Neural progenitor cell (in vitro differentiated cells): Measurements from ENCODE around the gene AGAP6. TPM values are rescaled to one million over a fixed set of nuclear protein-coding genes. Genes with fewer than 3 reads are reported as not detected.
"Not testable (repeated sequence)": the region's sequence is repeated elsewhere in the genome, so short reads cannot be mapped to it uniquely, and the experiment has no call there.

Experiments used
- DNase-seq: peaks from one replicate; pipeline ENCODE4 v3.0.0-alpha.2; 2016; ENCODE audit warnings: low spot score
- H2AFZ ChIP-seq: fragments of 200-600 bp; sonication (generic); replicated peaks from 2 replicates; pipeline ENCODE4 v1.6.1; 2016; ENCODE audit warnings: antibody characterized with exemption
- H3F3A ChIP-seq: fragments of 200-600 bp; sonication (generic); 2 replicates; pipeline ENCODE4 v1.6.1; 2016; ENCODE audit warnings: antibody characterized with exemption, low read depth
- H3K27ac ChIP-seq: fragments of 200-600 bp; sonication (generic); 2 replicates; pipeline ENCODE4 v1.5.1; 2016; ENCODE audit warnings: mild to moderate bottlenecking
- H3K27me3 ChIP-seq: fragments of 200-600 bp; sonication (generic); 2 replicates; pipeline ENCODE4 v1.6.1; 2016; ENCODE audit warnings: mild to moderate bottlenecking, moderate library complexity
- H3K36me3 ChIP-seq: fragments of 200-600 bp; sonication (generic); 2 replicates; pipeline ENCODE4 v1.5.1; 2016
- H3K4me1 ChIP-seq: fragments of 200-600 bp; sonication (generic); 2 replicates; pipeline ENCODE4 v1.6.1; 2016; ENCODE audit warnings: mixed run types
- H3K4me2 ChIP-seq: fragments of 200-600 bp; sonication (generic); 2 replicates; pipeline ENCODE4 v1.6.1; 2016
- H3K4me3 ChIP-seq: fragments of 200-600 bp; sonication (generic); 2 replicates; pipeline ENCODE4 v1.5.1; 2016
- H3K79me2 ChIP-seq: fragments of 200-600 bp; sonication (generic); 2 replicates; pipeline ENCODE4 v1.6.1; 2016; ENCODE audit warnings: low read depth
- H3K9ac ChIP-seq: fragments of 200-600 bp; sonication (generic); 2 replicates; pipeline ENCODE4 v1.6.1; 2016
- H3K9me3 ChIP-seq: fragments of 200-600 bp; sonication (generic); 2 replicates; pipeline ENCODE4 v1.5.1; 2016; ENCODE audit warnings: low read depth
- H4K20me1 ChIP-seq: fragments of 200-600 bp; sonication (generic); 2 replicates; pipeline ENCODE4 v1.6.1; 2016; ENCODE audit warnings: low read depth
- H3K27ac Mint-ChIP-seq: 3 replicates; pipeline ENCODE4 v1.8.0; 2021; ENCODE audit warnings: mixed read lengths
- H3K27me3 Mint-ChIP-seq: 2 replicates; pipeline ENCODE4 v1.8.0; 2022; ENCODE audit warnings: low read depth, mild to moderate bottlenecking, inconsistent platforms, moderate library complexity, mixed read lengths; ENCODE audit not compliant: insufficient read depth
- H3K36me3 Mint-ChIP-seq: 3 replicates; pipeline ENCODE4 v1.8.0; 2021; ENCODE audit warnings: mixed read lengths
- H3K4me1 Mint-ChIP-seq: 3 replicates; pipeline ENCODE4 v1.8.0; 2021; ENCODE audit warnings: mixed read lengths
- H3K4me3 Mint-ChIP-seq: 3 replicates; pipeline ENCODE4 v1.8.0; 2021; ENCODE audit warnings: mild to moderate bottlenecking, moderate library complexity, mixed read lengths
- H3K9me3 Mint-ChIP-seq: 3 replicates; pipeline ENCODE4 v1.8.0; 2020; ENCODE audit warnings: mixed read lengths
- total RNA-seq: library from RNA; depleted of rRNA; stranded (reverse); fragments of >200 nt; gene quantifications from 2 replicates; pipeline ENCODE4 v1.2.3, GENCODE V29; 2015; ENCODE audit warnings: low replicate concordance

Gene AGAP6
- total RNA-seq, 1 donor from 2014 or later: 12.3 TPM

DNA sequence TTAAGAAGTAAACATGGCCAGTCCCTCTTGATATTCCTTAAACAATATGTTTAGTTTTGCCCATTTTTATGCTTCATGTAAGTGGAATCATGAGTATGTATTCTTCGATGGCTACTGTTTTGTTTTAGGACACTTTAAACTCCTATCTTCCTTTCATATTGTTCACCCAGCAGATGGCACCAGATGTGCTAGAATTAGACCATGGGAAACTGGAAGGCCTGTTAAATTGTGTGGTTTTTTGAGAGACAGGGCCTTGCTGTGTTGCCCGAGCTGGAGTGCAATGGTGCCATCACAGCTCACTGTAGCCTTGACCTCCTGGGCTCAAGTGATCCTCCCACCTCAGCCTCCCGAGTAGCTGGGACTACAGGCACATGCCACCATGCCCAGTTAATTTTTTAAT, 35.1 kb upstream of the AGAP6 start:
- not testable (repeated sequence) for H3K36me3 ChIP-seq, H3K4me2 ChIP-seq, H4K20me1 ChIP-seq, H3K36me3 Mint-ChIP-seq, H3K4me1 Mint-ChIP-seq, DNase-seq, H3K27ac Mint-ChIP-seq, H3K27ac ChIP-seq, H3K4me1 ChIP-seq, H3K9me3 ChIP-seq, H3K4me3 ChIP-seq, H3K9me3 Mint-ChIP-seq, H3K27me3 ChIP-seq, H3K9ac ChIP-seq, H3F3A ChIP-seq, H3K27me3 Mint-ChIP-seq, H3K4me3 Mint-ChIP-seq, H2AFZ ChIP-seq
- H3K79me2 ChIP-seq: peaks cover 12% of the 10 kb centered on the region

DNA sequence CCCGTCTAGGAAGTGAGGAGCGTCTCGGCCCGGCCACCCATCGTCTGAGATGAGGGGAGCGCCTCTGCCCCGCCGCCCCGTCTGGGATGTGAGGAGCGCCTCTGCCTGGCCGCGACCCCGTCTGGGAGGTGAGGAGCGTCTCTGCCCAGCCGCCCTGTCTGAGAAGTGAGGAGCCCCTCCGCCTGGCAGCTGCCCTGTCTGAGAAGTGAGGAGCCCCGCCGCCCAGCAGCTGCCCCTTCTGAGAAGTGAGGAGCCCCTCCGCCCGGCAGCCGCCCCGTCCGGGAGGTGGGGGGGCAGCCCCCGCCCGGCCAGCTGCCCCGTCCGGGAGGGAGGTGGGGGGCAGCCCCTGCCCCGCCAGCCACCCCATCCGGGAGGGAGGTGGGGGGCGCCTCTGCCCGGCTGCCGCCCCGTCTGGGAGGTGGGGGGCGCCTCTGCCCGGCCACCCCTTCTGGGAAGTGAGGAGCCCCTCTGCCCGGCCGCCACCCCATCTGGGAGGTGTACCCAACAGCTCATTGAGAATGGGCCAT, 17.8 kb upstream of the AGAP6 start:
- not testable (repeated sequence) for H3K9me3 ChIP-seq, H3K9ac ChIP-seq, H3K4me3 ChIP-seq, H2AFZ ChIP-seq, H3K79me2 ChIP-seq, H3K27ac ChIP-seq, DNase-seq, H3K36me3 Mint-ChIP-seq, H3K4me3 Mint-ChIP-seq, H3K4me2 ChIP-seq, H3K27ac Mint-ChIP-seq, H4K20me1 ChIP-seq, H3K4me1 Mint-ChIP-seq, H3K27me3 Mint-ChIP-seq, H3K9me3 Mint-ChIP-seq, H3F3A ChIP-seq, H3K27me3 ChIP-seq, H3K36me3 ChIP-seq, H3K4me1 ChIP-seq

DNA sequence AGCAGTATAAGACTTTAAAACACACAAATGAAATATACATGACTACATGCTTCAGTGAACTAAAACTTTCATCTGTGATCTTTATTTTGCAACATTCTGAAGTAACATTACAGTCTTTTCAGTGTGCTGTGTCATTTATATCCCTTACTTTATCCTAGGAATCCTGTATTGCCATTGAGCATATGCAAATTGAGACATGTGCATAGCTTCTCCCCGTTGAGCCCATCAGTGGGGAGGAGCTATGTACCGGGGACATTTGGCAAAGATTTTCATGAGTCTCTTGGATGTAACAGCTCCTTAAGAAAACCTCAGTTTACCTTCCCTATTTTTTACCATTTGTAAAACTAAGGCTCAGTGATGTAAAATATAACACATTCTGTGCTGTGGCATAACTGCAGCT, 16.7 kb upstream of the AGAP6 start:
- not testable (repeated sequence) for H3K9ac ChIP-seq, H3K36me3 ChIP-seq, H3K27me3 ChIP-seq, H3K4me3 Mint-ChIP-seq, H3K9me3 ChIP-seq, H3K27me3 Mint-ChIP-seq, H3K27ac ChIP-seq, H3K79me2 ChIP-seq, H2AFZ ChIP-seq, H3K4me2 ChIP-seq, H3K4me1 Mint-ChIP-seq, DNase-seq, H3K27ac Mint-ChIP-seq, H3K4me3 ChIP-seq, H3K36me3 Mint-ChIP-seq, H3K9me3 Mint-ChIP-seq, H3K4me1 ChIP-seq, H4K20me1 ChIP-seq, H3F3A ChIP-seq

DNA sequence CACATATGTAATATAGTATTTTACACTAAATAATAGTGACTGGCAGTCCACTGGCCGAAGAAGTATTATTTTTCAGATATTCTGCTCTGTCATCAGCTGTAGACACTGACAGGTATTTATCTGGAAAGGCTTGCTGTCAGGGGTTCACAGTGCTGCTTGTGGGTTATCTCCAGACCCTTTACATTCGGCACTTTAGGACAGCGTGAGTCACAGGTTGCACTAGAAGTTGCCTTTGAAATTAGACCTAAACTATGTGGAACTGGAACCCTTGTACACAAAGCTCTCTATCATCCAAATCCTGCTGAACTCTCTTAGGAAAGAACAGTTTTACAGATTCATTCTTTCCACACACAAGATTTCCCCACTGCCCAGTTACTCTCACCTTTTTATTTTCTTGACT, 16.1 kb upstream of the AGAP6 start:
- H3K79me2 ChIP-seq, H3K9ac ChIP-seq, H3K27me3 Mint-ChIP-seq, H3K9me3 ChIP-seq, H3K36me3 ChIP-seq, DNase-seq, H3K36me3 Mint-ChIP-seq, H3K4me1 Mint-ChIP-seq, H2AFZ ChIP-seq, H3K27me3 ChIP-seq, H3K27ac Mint-ChIP-seq, H3K4me3 ChIP-seq, H3K4me3 Mint-ChIP-seq, H3K9me3 Mint-ChIP-seq, H3F3A ChIP-seq, H3K27ac ChIP-seq, H4K20me1 ChIP-seq, H3K4me2 ChIP-seq, H3K4me1 ChIP-seq: not testable (repeated sequence)

DNA sequence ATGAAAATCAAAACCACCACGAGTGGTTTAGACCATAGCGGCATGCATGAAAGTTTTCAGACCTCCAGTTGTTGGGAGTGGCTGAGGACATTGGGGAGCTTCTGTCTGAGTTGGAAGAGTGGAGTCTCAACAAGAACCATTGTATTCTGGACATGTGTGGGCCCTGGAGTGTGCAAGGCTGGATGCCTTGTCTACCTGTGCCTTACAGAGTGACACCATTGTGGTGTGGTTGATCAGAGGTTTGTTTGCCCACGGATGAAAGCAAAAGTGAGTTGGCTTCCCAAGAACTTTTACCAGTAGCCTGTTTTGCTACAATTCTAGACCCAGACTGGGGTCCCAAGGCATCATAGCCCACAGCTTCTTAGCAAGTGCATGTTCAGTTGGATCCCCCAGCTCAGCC, 10.4 kb upstream of the AGAP6 start:
- H3K27ac Mint-ChIP-seq, H3K36me3 ChIP-seq, H3K4me3 Mint-ChIP-seq, H3K27me3 ChIP-seq, H3F3A ChIP-seq, H3K9me3 Mint-ChIP-seq, H3K4me2 ChIP-seq, H3K9me3 ChIP-seq, H3K9ac ChIP-seq, H3K27ac ChIP-seq, DNase-seq, H3K4me1 Mint-ChIP-seq, H3K27me3 Mint-ChIP-seq, H4K20me1 ChIP-seq, H2AFZ ChIP-seq, H3K4me3 ChIP-seq, H3K4me1 ChIP-seq, H3K79me2 ChIP-seq, H3K36me3 Mint-ChIP-seq: not testable (repeated sequence)

DNA sequence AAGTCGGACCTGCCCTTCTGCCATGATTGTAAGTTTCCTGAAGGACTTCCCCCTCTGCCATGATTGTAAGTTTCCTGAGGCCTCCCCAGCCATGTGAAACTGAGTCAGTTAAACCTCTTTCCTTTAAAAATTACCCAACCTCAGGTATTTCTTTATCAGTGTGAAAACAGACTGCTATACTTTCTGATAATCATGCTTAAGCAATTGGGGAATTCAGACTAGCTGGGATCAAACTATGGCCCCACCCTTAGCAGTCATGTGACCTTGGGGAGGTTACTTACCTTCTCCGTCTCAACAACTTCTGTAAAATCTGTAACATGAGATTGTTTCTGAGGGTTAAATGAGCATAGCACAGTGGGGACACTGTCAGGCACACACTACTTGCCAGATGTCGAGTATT, 999 bp upstream of the AGAP6 start:
- H3K27ac Mint-ChIP-seq, H3K4me3 ChIP-seq, H3K9me3 ChIP-seq, H4K20me1 ChIP-seq, H3K79me2 ChIP-seq, H3K27me3 Mint-ChIP-seq, H3K36me3 Mint-ChIP-seq, H3K4me3 Mint-ChIP-seq, H3K9me3 Mint-ChIP-seq, H3K4me2 ChIP-seq, H3F3A ChIP-seq, H3K27me3 ChIP-seq, H3K36me3 ChIP-seq, H2AFZ ChIP-seq, DNase-seq, H3K4me1 ChIP-seq, H3K9ac ChIP-seq, H3K4me1 Mint-ChIP-seq, H3K27ac ChIP-seq: not testable (repeated sequence)

DNA sequence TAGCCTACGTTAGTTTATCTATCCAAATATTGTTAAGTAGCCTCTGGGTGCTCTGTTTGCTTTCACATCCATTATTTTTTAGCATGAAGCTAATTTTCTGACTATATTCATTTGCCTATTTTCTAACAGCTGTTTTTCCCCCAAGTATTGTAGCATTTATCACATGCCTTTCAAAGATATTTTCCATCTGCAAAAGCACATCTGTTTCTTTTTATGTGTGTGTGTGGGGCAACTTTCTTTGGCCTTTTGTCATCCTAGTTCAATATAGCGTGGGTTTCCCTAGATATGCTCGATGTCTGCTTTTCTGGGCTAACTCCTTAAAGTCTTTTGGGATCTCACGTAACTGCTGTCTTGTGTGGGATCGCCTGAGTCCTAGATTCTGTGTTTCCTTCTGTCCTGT, 7.1 kb downstream of the AGAP6 start:
- H3K4me1 Mint-ChIP-seq, H4K20me1 ChIP-seq, H3K36me3 ChIP-seq, H3K4me2 ChIP-seq, H3K4me3 Mint-ChIP-seq, H3K9ac ChIP-seq, H3K9me3 Mint-ChIP-seq, DNase-seq, H3K4me3 ChIP-seq, H3K27ac Mint-ChIP-seq, H2AFZ ChIP-seq, H3K9me3 ChIP-seq, H3K27me3 Mint-ChIP-seq, H3K4me1 ChIP-seq, H3K36me3 Mint-ChIP-seq, H3K79me2 ChIP-seq, H3F3A ChIP-seq, H3K27ac ChIP-seq, H3K27me3 ChIP-seq: not testable (repeated sequence)

DNA sequence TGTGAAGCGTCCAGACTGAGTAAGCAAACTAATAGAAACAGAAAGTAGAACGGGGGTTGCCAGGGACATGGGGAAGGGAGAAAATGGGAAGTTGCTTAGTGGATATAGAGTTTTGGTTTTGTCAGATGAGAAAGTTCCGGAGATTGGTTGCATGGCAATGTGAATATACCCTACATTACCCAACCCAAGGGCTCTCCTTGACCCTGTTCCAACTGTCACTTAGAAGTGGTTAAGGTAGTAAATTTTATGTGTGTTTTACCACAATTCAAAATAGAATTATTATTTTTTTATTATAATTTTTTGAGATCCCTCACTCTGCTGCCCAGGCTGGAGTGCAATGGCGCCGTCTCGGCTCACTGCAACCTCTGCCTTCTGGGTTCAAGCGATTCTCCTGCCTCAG, 25.8 kb downstream of the AGAP6 start:
- not testable (repeated sequence) for H3F3A ChIP-seq, H3K4me1 ChIP-seq, H3K9me3 Mint-ChIP-seq, H3K27me3 Mint-ChIP-seq, H3K4me3 ChIP-seq, H3K9ac ChIP-seq, H3K79me2 ChIP-seq, H3K36me3 Mint-ChIP-seq, H3K27me3 ChIP-seq, H3K9me3 ChIP-seq, H3K4me3 Mint-ChIP-seq, H3K4me1 Mint-ChIP-seq, H3K36me3 ChIP-seq, H3K4me2 ChIP-seq, DNase-seq, H2AFZ ChIP-seq, H3K27ac Mint-ChIP-seq, H4K20me1 ChIP-seq, H3K27ac ChIP-seq
